Measurements from ENCODE around the gene BMPR2. TPM values are rescaled to one million over a fixed set of nuclear protein-coding genes. Genes with fewer than 3 reads are reported as not detected.

The BMPR2 gene
- total and polyA plus RNA-seq, 2 of the 8 experiments (the other 6 are each of a cell fraction or from before 2014, with no cell fraction given) = 5.5 to 19.8 TPM

DNA sequence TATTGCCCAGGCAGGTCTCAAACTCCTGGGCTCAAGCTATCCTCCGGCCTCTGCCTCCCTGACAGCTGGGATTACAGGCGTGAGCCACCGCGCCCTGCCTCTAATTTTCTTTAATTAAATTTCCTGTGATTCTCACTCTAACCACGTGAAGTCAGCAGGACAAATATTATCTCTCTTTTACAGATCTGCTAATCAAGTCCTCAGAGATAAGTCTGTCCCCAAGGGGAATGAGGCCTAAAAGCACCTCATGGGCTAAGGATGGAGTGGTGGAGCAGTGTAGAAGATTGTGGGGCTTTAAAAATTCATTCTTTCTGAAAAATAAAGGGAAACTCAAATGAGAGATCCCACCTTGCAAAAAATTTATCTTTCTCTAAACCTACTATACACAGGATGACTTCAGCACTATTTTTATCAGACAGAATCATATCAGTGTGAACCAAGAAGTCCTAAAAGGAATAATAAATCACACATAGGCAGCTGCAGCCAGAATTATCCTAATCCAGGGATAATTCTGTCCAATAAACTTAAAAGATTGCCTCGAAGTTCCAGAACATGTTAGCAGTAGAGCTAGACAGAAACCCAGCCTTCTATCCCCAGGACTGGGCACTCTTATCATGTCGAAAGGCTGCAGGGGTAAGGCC is 38.3 kb upstream of the BMPR2 start:
- WGBS, 2 experiments (ENCODE audit: extremely low coverage in 1 of 2, insufficient coverage in 1 of 2, insufficient read length in 1 of 2, insufficient replicate concordance in 2 of 2, low coverage in 1 of 2, low lambda C conversion rate in 2 of 2, missing lambda C conversion rate in 1 of 2) = 88% methylated on average over 7 of the region's 7 CpGs; no CpG with 5 or more reads in 1 of the 2 experiments
- no peak for FAIRE-seq

More for the DNA sequence above, 38.3 kb upstream of the BMPR2 start:
- no peaks in the 10 kb centered on the region for H3K79me2 ChIP-seq (ENCODE audit: control insufficient read depth in 1 of 2, insufficient read depth in 2 of 2, low read length in 2 of 2)
- POLR2A ChIA-PET (ENCODE audit: partially characterized antibody) = interaction anchor here (1.2 kb wide), 1 partner anchor 30 kb away, joined by 3 read pairs; no protein-coding TSS in a partner anchor
- H3K23ac ChIP-seq (ENCODE audit: insufficient read length) = no peak overlapping the region
- no peaks in the 10 kb centered on the region for H3K23me2 ChIP-seq (ENCODE audit: low read depth, low read length)
- no peak overlapping the region for H3K27ac ChIP-seq (ENCODE audit: low read depth, low read length)
- no peak for DNase-seq (ENCODE audit: low read depth in 1 of 2, low spot score in 2 of 2)
- no peak for TF ChIP-seq NANOG (IDR thresholded peaks at IDR 0.05; ENCODE audit: insufficient read depth, low read depth, low read length, poor library complexity, severe bottlenecking)
- no peak for TF ChIP-seq ZNF274 (IDR thresholded peaks at IDR 0.05; ENCODE audit: borderline replicate concordance, extremely low read depth, low read length)
- TF ChIP-seq SP1 (IDR thresholded peaks at IDR 0.05; ENCODE audit: low read depth, low read length) = no peak
- no peak for TF ChIP-seq KDM5A (IDR thresholded peaks at IDR 0.05; ENCODE audit: low read length)
- TF ChIP-seq TBP (IDR thresholded peaks at IDR 0.05; ENCODE audit: low read depth, low read length) = no peak
- no peak for TF ChIP-seq CHD2 (IDR thresholded peaks at IDR 0.05; ENCODE audit: low read length)
- TF ChIP-seq RFX5 (IDR thresholded peaks at IDR 0.05; ENCODE audit: borderline replicate concordance, low read depth, low read length) = no peak
- no peak for TF ChIP-seq SUZ12 (IDR thresholded peaks at IDR 0.05; ENCODE audit: low read length)
- TF ChIP-seq FOSL1 (IDR thresholded peaks at IDR 0.05; ENCODE audit: insufficient read depth, low read depth, low read length) = no peak
- TF ChIP-seq NRF1 (IDR thresholded peaks at IDR 0.05; ENCODE audit: low read depth, low read length) = no peak
- TF ChIP-seq ASH2L (IDR thresholded peaks at IDR 0.05; ENCODE audit: low read length) = no peak
- TF ChIP-seq RXRA (IDR thresholded peaks at IDR 0.05; ENCODE audit: insufficient read depth, low read depth, low read length) = no peak
- no peak for TF ChIP-seq RNF2 (IDR thresholded peaks at IDR 0.05; ENCODE audit: borderline replicate concordance, low read depth, low read length, missing control alignments, poor library complexity, severe bottlenecking)
- no peak overlapping the region for H2AK5ac ChIP-seq (ENCODE audit: low read depth, low read length)
- no peak overlapping the region for H3K56ac ChIP-seq (replicated peaks; ENCODE audit: insufficient read length, low read depth, low read length)
- H2BK120ac ChIP-seq (replicated peaks; ENCODE audit: low read depth, low read length) = no peak overlapping the region
- no peak overlapping the region for H3K4me2 ChIP-seq (ENCODE audit: insufficient read depth in 1 of 2, low read depth in 2 of 2, low read length in 2 of 2)
- H3K4me1 ChIP-seq (replicated peaks in 1 of 4; ENCODE audit: control insufficient read depth in 3 of 4, insufficient read depth in 4 of 4, low read length in 3 of 4) = no peaks in the 10 kb centered on the region
- H3K4ac ChIP-seq (replicated peaks; ENCODE audit: insufficient read length, low read depth, low read length) = no peak overlapping the region
- H3K14ac ChIP-seq (ENCODE audit: insufficient read length) = no peak overlapping the region
- H2BK15ac ChIP-seq (ENCODE audit: low read length) = no peak overlapping the region
- H3K79me1 ChIP-seq (ENCODE audit: low read depth, low read length) = no peaks in the 10 kb centered on the region
- H2BK20ac ChIP-seq (ENCODE audit: low read length) = no peak overlapping the region
- no peak overlapping the region for H4K91ac ChIP-seq (replicated peaks; ENCODE audit: insufficient read length, low read length)
- CTCF ChIA-PET (ENCODE audit: partially characterized antibody) = interaction anchor here (1.0 kb wide), 1 partner anchor 58 kb away, joined by 3 read pairs; no protein-coding TSS in a partner anchor
- H3K9me3 ChIP-seq (ENCODE audit: insufficient read depth in 2 of 2, low read depth in 1 of 2, low read length in 1 of 2) = no peaks in the 10 kb centered on the region
- H2AFZ ChIP-seq (ENCODE audit: low read length) = no peak overlapping the region
- no peak overlapping the region for H2BK12ac ChIP-seq (ENCODE audit: low read depth, low read length)
- H4K8ac ChIP-seq (ENCODE audit: extremely low read depth, insufficient read depth, low read length) = no peak overlapping the region
- no peak overlapping the region for H2BK5ac ChIP-seq (ENCODE audit: low read depth, low read length)
- H4K20me1 ChIP-seq (replicated peaks in 1 of 2; ENCODE audit: control insufficient read depth in 1 of 2, insufficient read depth in 2 of 2, low read length in 2 of 2) = no peaks in the 10 kb centered on the region
- H4K5ac ChIP-seq (ENCODE audit: insufficient read length, low read depth, low read length) = no peak overlapping the region
- no peak overlapping the region for H3K4me3 ChIP-seq (ENCODE audit: extremely low read depth in 1 of 4, insufficient read depth in 2 of 4, low read depth in 3 of 4, low read length in 4 of 4)
- no peak overlapping the region for H3K9ac ChIP-seq (replicated peaks in 1 of 4; ENCODE audit: extremely low read depth in 1 of 4, low read depth in 3 of 4, low read length in 3 of 4)
- no peak overlapping the region for H3K18ac ChIP-seq (ENCODE audit: extremely low read depth, low read length)
- H3K27me3 ChIP-seq (replicated peaks in 1 of 4; ENCODE audit: control insufficient read depth in 3 of 4, extremely low read depth in 1 of 4, insufficient read depth in 3 of 4, low read length in 3 of 4) = no peaks in the 10 kb centered on the region
- no peaks in the 10 kb centered on the region for H3K36me3 ChIP-seq (ENCODE audit: control insufficient read depth in 2 of 4, insufficient read depth in 4 of 4, low read length in 3 of 4)
